HG02970 (cell line): Measurements from ENCODE around the gene SYNGAP1.

Experiments used
- ATAC-seq: cut with Tn5 transposase; IDR thresholded peaks from one replicate; pipeline ENCODE4 v1.9.1; 2021; ENCODE audit warnings: mild to moderate bottlenecking, moderate library complexity, moderate number of reproducible peaks; ENCODE audit not compliant: unreplicated experiment, low FRiP score

SYNGAP1 gene

DNA sequence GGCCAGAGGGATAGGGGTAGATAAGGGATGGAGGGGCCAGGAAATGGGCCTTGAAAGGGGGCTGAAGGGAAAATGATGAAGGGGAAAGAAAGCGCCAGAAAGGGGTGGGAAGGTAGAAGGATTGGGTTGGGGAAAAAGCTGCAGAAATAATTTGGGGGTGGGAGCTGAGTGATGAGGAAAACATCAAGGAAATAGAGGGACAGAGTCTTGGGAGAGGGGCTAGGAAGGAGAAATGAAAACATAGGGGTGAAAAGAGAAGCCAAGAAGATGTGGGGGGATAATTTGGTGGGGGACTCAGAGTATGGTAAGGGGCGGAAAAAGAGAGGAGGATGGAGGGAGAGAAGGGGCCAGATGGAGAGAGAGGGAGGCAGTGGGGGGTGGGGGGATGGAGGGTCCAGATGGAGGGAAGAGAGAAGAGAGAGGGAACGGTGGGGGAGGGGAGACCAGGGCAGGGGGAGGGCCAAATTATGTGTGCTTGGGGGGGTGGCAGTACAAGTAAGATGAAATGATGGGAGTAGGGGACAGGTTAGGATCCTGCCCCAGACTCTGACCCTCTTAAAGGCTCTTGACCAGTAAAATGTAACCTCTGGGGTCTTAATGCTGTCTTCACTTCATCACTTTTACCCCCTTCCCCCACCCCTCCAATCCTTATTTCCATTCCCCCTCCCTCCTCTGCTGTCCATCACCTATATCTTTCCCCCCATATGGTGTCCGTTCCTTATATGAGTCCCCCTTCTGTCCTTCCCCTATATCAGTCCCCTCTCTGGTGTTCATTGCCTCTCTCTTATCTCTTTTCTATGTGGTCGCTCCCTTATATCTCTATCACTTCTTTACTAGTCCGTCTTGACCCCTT, 852 bp downstream of the SYNGAP1 start:
- no peak for ATAC-seq

DNA sequence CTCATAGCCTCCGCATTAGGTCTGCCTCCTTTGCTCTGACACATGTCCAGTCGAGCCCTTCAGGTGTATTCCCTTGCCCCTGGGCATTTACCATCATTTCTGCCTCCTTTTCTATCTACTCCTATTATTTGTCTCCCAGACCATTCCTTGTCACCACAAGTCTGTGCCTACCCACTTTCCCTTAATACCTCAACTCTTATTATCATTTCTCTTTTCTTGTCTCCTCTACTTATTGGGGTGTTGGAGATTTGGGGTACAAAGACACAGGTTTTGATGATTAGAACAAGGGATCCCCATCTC, 1.4 kb downstream of the SYNGAP1 start:
- ATAC-seq, result no peak

DNA sequence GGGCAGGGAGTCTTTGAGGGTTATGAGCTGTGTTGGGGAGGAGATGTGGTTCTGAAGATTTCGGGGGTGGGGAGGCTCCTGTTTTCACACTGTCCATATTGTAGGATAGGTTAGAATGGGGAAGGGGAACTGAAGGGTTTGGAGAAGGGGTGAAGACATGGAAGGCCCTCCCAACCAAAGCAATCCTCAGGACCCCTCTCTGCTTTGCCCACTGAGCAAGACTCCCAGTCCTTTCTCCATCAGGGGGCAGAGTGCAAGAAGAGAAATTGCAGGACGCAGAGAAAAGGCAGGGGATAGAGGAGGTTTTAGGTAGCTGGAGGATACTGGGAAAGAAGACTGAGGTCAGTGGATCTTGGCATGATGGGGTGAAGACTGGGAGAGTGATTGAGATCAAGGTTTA, 3.9 kb downstream of the SYNGAP1 start:
- ATAC-seq, result no peak

DNA sequence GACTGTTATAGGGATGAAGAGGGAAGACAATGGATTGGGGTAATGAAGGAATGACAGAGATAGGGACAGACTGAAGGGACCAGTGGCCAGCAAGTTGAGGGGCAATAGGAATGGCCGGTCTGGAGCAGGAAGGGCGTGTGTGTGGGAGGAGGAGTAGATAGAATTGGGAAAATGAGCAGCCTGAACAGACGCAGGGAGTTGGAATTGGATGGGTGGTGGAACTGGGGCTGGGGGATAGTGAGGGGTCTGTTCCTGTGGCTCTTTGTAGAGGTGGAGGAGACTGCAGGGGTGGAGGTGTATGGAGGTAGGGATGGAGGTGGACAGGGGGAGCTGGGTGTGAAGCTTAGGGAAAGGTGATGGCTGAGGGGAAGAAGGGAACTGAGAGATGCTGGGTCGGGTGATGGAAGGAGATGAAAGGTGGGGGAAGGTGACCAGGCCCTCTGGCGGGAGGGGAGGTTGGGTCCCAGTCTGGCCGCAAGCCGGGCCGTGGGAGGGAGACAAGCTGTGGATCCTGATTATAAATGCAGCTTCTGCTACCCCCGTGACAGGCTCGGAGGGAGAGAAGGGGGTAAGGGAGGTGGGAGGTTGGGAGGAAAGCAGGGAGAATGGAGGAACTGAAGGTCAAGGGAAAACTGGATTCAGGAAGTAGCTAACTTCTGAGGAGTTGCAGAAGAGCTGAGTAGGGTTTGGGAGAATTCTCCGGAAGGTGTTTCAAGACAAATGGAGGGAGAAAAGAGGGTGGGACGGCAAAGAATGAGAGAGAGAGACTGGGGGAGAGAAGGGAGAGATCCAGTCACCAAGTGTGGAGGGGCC, 5.2 kb downstream of the SYNGAP1 start:
- ATAC-seq, result no peak

DNA sequence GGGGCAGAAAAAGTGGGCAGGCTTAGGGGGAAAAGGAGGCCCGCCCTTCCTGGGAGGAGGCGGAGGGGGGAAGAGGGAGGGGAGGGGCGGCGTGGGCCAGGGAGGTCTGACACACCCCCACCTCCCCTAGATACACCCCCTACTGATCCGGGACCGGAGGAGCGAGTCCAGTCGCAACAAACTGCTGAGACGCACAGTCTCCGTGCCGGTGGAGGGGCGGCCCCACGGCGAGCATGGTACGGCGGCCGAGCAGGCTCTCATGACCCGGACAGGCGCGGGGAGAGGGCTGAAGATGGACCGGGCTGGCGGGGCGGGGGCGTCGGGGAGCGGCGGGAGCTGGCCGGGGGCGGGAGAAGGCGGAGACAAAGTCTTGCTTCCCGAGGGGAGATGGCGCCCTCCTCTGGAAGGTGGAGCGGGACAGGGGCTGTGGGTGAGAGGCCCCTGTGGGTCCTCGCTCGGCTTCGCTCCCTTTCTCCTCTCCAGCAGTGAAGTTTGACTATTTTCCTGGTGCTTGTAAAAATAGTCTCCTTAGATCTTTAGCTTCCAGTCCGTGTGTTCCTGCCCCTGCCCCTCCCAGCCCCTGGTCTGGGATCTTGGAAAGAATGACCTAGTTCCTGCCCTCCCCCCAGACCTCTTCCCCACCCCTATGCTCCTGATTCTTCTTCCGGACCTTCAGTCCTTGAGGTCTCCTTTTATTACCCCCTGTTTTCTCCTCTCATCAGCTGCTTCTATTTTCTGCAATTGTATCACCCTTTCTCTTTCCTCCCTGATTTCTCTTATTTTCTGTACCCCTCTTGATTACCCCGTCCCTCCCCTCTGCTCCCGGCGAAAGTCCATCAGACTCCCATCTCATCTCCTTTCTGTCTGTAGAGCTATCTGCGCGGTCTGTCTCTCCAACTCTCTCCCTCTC, 6.1 kb downstream of the SYNGAP1 start:
- no peak for ATAC-seq

DNA sequence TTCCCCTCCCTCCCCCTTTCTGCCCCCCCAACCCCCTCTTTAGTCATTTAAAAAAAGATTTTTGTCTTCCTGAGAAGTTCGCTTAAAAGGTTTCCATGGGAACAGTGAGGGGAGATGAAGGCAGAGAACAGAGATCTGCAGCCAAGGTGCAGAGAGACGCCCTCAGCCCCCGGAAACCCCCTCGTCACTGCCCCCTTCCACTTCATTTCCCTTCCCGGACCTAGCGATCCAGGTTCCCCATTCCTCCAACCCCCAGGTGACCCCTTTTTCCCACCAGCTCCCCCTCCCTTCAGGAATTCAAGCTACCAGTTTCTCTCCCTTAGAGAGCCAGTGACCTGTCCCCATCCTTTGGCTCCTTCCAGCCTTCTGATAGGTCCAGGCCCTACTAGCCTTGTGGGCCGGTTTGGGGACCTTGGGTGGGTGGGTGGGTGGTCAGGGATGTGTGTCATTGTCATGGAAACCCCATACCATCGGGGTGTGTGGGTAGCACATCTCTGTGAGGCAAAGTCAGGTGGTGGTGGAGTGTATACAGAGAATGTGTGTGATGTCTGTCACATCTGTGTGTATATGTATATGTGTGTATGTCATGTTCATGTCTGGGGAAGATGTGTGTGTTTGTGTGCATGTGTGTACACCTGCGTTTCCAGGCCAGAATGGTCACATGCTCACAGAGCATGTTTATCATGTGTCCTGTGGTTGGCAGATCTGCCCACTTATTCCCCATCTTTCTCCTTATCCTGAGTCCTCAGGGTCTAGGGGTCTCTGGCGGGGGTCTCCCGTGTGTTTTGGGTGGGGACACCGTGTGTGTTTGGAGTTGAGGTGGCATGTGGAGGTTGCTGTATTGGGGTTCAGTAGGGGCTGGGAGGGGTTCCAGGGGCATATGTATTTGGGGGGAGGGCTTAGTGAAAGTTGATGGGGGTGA, 7.0 kb downstream of the SYNGAP1 start:
- no peak for ATAC-seq

DNA sequence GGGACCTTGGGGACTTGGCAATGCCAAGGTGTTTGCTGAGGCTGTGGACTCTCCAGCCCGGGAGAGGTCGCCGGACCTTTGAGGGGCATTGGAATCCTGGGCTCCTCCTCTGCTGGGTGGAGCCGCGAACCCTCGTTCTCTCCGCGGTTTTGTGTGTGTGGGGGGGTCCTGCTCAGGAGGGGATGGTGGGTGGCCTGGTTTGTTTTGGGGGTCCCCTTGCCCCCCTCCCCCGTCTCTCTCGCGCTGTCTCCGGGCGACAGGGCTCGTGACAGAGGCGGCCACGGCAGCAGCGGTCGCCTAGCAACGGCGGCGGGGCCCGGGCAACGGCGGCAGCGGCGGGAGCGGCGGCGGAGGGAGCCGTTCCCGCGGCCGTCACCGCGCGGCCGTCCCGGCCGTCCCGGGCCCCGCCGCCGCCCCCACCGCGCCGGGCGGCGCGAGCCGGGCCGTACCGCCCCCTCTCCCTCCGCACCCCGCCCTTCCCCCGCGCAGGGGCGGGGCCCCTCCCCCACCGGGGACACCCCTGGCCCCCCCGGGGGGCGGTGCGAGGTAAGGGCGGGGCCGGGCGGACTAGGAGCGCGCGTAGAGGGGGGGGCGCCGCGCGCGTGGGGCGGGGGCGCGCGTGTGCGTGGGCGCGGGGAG, 7.8 kb downstream of the SYNGAP1 start:
- no peak for ATAC-seq

DNA sequence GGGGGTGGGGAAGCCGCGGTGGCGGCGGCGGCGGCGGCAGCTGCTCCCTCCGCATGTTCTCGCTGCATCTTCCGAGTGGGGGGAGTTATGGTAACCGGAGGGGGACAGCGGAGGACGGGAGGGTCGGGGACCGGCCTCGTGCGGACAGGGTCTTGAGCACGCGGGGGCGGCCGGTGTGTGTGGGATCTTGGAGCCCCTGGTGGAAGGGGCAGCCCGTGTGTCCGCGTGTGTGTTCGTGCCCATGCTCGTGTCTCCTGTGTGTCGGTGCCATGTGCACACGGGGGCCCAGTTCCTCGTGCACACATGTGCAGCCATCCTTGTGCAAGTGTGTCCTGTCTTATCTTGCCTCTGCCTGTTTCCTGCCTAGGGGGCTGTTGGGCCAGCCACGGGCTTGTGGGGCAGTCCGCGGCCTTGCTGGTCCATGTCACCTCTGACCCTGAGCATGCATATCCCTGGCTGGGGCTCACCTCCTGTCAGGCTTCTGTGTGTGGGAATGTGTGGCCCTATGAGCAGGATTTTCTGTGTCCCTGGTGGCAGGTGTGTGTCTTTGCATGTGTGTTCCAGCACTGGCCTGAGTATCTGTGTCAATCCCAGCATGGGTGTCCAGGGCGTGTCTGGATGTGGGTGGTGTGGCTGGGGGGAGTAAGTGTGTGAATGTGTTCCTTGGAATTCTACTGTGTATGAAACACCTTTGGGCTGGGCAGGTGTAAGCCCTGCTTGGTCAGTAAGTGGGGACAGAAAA, 8.5 kb downstream of the SYNGAP1 start:
- no peak for ATAC-seq

DNA sequence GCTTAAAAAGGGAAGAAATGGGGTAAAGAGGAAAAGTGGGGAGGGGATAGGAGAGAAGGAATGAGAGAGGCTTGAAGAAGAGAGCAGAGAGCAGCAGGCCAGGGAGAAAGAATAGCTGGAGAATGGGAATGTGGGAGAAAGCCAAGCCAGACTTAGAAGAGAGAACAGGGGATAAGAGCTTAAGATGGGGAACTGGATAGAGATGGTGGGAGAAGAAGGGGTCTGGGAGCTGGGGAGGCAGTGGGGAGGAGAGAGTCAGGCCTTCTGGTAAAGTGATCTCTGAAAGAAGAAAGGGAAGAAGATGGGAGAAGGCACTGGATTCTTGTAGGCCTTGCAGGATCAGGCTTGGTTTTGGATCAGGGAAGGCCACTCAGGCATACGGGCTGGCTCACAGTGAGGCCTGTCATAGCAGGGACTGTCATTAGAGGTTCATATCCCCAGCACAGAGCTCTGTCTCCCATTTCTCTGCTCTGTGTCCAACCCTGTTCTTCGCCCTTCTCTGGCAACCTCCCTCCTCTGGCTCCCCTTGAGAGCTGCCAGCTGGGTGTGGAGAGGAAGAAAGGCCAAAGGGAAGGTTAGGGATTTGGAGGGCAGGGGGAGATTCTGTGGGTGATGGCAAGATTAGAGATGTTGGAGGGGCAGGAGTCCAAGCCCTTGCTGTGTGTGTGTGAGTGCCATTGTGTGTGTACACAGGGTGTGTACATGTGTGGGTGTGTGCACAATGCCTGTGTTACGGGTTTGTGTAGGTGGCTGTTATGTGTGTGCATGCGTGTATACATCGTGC, 9.3 kb downstream of the SYNGAP1 start:
- no peak for ATAC-seq

DNA sequence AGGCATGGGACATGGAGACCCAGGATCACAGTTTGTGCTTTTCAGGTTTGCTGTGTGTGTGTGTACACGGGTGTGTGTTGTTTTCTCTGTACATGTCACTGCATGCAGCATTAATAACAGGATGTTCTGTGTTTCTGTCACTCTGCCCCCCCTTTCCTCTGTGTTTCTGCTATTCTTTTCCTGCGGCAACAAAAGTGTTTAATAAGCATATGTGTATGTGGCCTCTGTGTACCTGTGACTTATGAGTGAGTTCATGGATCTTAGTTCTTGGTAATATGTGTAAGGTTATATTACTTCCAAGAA, 9.8 kb downstream of the SYNGAP1 start:
- ATAC-seq, result no peak

DNA sequence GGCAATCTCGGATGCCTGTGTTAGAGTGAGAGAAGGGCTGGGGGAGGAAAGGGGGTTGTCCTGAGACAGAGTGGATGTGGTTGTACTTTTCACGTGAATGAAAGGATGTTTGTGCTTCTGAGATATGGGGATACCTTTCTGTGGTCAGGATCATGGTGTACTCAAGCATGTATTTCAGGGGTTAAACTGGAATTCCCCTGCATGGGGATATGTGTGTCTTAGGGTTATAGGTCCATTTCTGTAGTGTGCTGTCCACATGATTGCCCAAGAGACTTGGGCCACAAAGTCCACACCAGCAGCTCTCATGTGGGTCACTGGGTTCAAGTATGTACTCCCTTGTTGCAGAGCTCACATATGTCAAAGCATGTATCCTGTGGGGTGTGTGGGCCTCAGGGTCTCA, 10.5 kb downstream of the SYNGAP1 start:
- no peak for ATAC-seq

DNA sequence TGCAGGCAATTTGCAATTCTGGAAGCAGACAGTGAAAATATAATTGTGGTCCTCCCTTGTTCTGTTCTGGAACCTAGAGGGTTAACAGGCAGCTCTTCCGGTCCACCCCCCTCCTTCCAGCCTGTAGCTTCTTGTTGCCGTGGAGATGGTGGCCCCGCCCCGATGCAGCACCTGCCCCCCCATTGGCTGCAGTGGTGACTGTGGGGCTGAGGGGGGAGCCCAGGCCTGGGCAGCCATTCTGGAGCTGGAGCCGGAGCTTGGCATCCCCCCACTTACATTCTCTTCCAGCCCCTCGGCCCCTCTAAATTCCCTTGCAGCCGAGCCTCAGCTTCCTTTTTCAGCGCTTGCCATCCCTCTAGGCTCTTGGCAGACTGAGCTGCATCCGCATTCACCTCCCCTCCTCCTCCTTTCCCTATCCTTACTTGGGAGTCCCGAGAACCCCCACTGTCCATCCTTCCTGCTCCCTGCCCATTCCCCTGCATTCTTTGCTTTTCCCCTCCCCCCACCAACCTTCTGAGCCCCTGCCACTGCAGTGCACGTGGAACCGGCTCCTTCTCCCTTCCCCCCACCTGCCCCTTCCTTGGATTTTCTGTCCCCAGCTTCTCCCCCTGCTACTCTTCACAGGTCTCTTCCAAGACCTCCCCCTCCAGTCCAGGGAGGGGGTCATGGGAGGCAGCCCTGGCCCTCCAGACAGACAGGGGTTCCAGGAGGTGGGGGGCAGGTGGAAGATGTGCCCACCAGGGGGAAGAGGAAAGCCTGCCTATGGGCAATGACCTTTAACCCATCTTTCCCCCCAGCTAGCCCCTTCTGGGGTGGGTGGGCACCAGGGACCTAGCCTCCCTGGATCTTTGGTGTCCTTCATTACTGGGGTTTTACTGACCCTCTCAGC, 11.4 kb downstream of the SYNGAP1 start:
- ATAC-seq, result no peak

DNA sequence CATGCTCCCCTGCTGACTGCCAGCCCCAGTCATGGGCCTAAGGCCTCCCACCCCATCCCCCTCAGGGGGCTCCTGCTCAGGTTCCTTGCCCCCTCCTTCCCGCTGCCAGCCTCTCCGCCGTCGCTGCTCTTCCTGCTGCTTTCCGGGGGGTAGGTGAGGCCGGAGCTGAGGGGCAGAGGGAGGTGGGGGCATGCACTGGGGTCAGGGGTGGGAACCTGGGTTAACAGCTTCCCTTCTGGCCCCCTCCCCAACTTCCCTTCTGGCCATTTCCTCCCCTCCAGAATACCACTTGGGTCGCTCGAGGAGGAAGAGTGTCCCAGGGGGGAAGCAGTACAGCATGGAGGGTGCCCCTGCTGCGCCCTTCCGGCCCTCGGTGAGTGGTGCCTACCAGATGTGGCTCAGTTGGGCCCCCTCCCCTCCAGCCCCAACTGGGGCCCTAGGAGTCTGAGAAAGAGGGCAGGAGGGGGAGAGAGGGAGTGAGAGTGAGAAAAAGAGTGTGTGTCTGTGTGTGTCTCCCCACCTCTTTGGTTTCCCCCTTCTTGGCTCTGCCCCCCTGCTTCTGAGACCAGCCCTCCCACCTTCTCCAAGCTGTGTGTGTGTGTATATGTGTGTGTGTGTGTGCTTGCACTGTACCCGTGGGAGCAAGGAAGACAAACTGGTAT, 12.1 kb downstream of the SYNGAP1 start:
- no peak for ATAC-seq

DNA sequence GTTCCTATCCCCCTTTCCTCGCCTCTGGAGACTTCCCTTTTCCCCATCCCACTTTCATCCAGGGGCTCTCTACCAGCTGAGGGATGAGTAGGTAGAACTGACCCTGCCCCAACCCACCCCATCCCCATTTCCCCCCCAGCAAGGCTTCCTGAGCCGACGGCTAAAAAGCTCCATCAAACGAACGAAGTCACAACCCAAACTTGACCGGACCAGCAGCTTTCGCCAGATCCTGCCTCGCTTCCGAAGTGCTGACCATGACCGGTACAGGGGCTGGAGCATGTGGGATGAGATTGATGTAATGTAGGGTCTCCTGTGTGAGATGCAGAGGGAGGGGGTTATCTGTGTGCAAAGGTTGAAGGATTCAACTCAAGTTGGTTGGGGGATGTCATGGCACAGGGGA, 12.7 kb downstream of the SYNGAP1 start:
- ATAC-seq, result no peak

DNA sequence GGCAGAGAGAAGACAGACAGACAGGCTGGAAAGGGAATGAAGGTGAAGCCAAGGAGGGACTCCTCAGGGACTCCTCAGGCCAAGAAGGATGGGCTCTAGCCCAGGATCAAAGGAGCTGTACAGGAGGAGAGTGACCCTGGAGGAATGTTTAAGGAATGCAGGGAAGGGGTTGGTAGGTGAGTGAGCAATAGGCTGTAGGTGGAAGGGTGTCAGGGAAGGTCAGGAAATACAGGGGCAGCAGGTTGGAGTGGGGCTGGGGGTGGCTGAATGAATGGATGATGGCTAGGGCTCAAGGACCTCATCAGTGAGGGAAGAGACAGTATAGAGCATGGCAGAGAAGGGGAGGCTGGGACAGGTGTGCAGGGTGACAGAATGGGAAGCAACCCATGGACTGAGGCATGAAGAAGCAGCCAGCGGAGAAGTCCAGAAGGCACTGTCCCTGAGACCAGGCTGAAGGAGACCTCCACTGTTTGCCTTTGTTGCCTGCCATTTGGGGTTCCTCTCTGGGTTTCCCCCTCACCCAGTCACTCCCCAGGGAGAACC, 13.2 kb downstream of the SYNGAP1 start:
- no peak for ATAC-seq

DNA sequence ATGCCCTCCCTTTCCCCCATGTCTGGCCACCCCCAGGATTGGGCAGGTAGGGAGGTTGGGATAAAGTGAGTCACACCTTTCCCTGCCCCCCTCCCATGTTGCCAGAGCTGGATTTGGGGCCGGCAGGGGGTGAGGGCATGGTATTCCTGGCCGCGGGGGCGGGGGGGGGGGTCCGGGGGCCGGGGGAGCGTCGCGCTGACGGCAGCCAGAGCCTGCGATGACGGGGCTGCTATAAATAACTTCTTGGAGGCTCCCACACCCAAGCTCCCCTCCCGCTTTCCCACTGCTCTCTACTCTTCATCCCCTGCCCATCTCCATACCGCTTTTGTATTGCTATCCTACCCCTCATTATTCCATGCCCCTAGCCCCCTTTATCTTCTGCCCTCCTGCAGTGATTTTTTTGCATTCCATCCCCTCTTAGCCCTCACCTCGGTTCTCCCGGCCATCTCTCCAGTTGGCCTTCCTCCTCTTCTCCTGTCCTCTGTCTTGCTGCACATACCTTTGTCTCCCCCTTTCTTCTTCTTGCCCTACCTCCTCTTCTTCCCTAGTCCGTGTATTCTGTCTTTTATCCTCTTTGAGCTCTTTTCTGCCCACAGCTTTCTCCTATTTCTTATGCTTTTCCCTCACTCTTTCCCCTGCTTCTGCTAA, 13.8 kb downstream of the SYNGAP1 start:
- ATAC-seq, result no peak
